ENCODE measurements around the gene CLDN14. TPM values are rescaled to one million over a fixed set of nuclear protein-coding genes. Genes with fewer than 3 reads are reported as not detected.

CLDN14 gene
- total and polyA plus RNA-seq, 2 experiments from 2014 or later = 0.53 to 2.2 TPM

- H3K4me2 ChIP-seq = no peak overlapping the region
- no peaks in the 10 kb centered on the region for H3K9me2 ChIP-seq (replicated peaks; ENCODE audit: insufficient read depth)
- H3K27ac ChIP-seq = no peak overlapping the region
- H3K36me3 ChIP-seq (replicated peaks; ENCODE audit: insufficient read depth, low read depth) = no peaks in the 10 kb centered on the region
- WGBS (ENCODE audit: low lambda C conversion rate, missing lambda C conversion rate) = 97% methylated on average over 4 of the region's 4 CpGs
- no peak overlapping the region for H3K4me3 ChIP-seq
- DNase-seq (ENCODE audit: low spot score) = no peak
- no peak overlapping the region for H2AFZ ChIP-seq
- no peaks in the 10 kb centered on the region for H3K9me3 ChIP-seq (ENCODE audit: low read depth)
- no peaks in the 10 kb centered on the region for H3K79me2 ChIP-seq
- H4K20me1 ChIP-seq (ENCODE audit: insufficient read depth, poor library complexity, severe bottlenecking) = no peaks in the 10 kb centered on the region
- no peaks in the 10 kb centered on the region for H3K27me3 ChIP-seq
- H3K4me1 ChIP-seq (ENCODE audit: insufficient read depth) = peaks cover 14% of the 10 kb centered on the region
- TF ChIP-seq EZH2phosphoT487 (IDR thresholded peaks at IDR 0.05; ENCODE audit: low read depth, severe bottlenecking, unreplicated experiment) = no peak
- no peak for TF ChIP-seq EZH2 (IDR thresholded peaks at IDR 0.05; ENCODE audit: borderline replicate concordance)
- TF ChIP-seq CTCF (IDR thresholded peaks at IDR 0.05; ENCODE audit: poor library complexity) = no peak
Observed at GRCh38 chr21:36431252-36431651, 48.7 kb downstream of the CLDN14 start.

- Histone ChIP-seq H3K27me3 (no peaks in the 10 kb centered on the region), H3K9me2 (replicated peaks; ENCODE audit: insufficient read depth) (no peaks in the 10 kb centered on the region), H2AFZ (no peak overlapping the region), H3K4me1 (ENCODE audit: insufficient read depth) (peaks cover 14% of the 10 kb centered on the region), H4K20me1 (ENCODE audit: insufficient read depth, poor library complexity, severe bottlenecking) (no peaks in the 10 kb centered on the region), H3K9me3 (ENCODE audit: low read depth) (no peaks in the 10 kb centered on the region), H3K4me2 (peak overlapping the region; percentile 62), H3K36me3 (replicated peaks; ENCODE audit: insufficient read depth, low read depth) (no peaks in the 10 kb centered on the region), H3K4me3 (no peak overlapping the region), H3K79me2 (no peaks in the 10 kb centered on the region), H3K27ac (peak overlapping the region; percentile 68)
- DNase-seq (ENCODE audit: low spot score) = no peak
- WGBS (ENCODE audit: low lambda C conversion rate, missing lambda C conversion rate) = 93% methylated on average over 4 of the region's 4 CpGs
- no peak for TF ChIP-seq EZH2 (IDR thresholded peaks at IDR 0.05; ENCODE audit: borderline replicate concordance)
- no peak for TF ChIP-seq CTCF (IDR thresholded peaks at IDR 0.05; ENCODE audit: poor library complexity)
- no peak for TF ChIP-seq EZH2phosphoT487 (IDR thresholded peaks at IDR 0.05; ENCODE audit: low read depth, severe bottlenecking, unreplicated experiment)
Observed at GRCh38 chr21:36430841-36431240, 49.1 kb downstream of the CLDN14 start.

GRCh38 chr21:36429947-36430546 is 49.9 kb downstream of the CLDN14 start:
- H3K4me1 ChIP-seq (ENCODE audit: insufficient read depth) = peaks cover 14% of the 10 kb centered on the region
- no peaks in the 10 kb centered on the region for H3K9me3 ChIP-seq (ENCODE audit: low read depth)
- peak overlapping the region; percentile 83 for H3K27ac ChIP-seq
- no peaks in the 10 kb centered on the region for H3K79me2 ChIP-seq
- WGBS (ENCODE audit: low lambda C conversion rate, missing lambda C conversion rate) = 34% methylated on average over 22 of the region's 22 CpGs
- peak overlapping the region; percentile 62 for H3K4me2 ChIP-seq
- H4K20me1 ChIP-seq (ENCODE audit: insufficient read depth, poor library complexity, severe bottlenecking) = no peaks in the 10 kb centered on the region
- peak; percentile 94 for DNase-seq (ENCODE audit: low spot score)
- H2AFZ ChIP-seq = no peak overlapping the region
- H3K9me2 ChIP-seq (replicated peaks; ENCODE audit: insufficient read depth) = no peaks in the 10 kb centered on the region
- no peaks in the 10 kb centered on the region for H3K27me3 ChIP-seq
- H3K36me3 ChIP-seq (replicated peaks; ENCODE audit: insufficient read depth, low read depth) = no peaks in the 10 kb centered on the region
- no peak overlapping the region for H3K4me3 ChIP-seq
- no peak for TF ChIP-seq EZH2phosphoT487 (IDR thresholded peaks at IDR 0.05; ENCODE audit: low read depth, severe bottlenecking, unreplicated experiment)
- no peak for TF ChIP-seq EZH2 (IDR thresholded peaks at IDR 0.05; ENCODE audit: borderline replicate concordance)
- no peak for TF ChIP-seq CTCF (IDR thresholded peaks at IDR 0.05; ENCODE audit: poor library complexity)
